Epithelial cell of esophagus (primary cell): ENCODE results near the gene STON1.
"Not testable (repeated sequence)": the region's sequence is repeated elsewhere in the genome, so short reads cannot be mapped to it uniquely, and the experiment has no call there.

ENCODE experiments used
- DNase-seq: peaks from one replicate; pipeline ENCODE4 v3.0.0; 2010; ENCODE audit warnings: low read depth
- H3K4me3 ChIP-seq: 2 replicates; pipeline ENCODE4 v1.5.1; 2011; ENCODE audit warnings: mild to moderate bottlenecking, low read length, control low read depth
- CTCF ChIP-seq: IDR thresholded peaks from 2 replicates; pipeline ENCODE4 v1.5.1; 2011; ENCODE audit warnings: low read depth, mild to moderate bottlenecking, low read length, control low read depth, inconsistent platforms; ENCODE audit not compliant: insufficient read depth; ENCODE audit errors: missing control alignments

The STON1 gene

GRCh38 chr2:48512571-48512970 is 17.4 kb upstream of the STON1 start:
- no peak for DNase-seq
- TF ChIP-seq CTCF = no peak
- H3K4me3 ChIP-seq = no peak overlapping the region

GRCh38 chr2:48514348-48515003 is 15.5 kb upstream of the STON1 start:
- no peak for DNase-seq
- no peak overlapping the region for H3K4me3 ChIP-seq
- no peak for TF ChIP-seq CTCF

GRCh38 chr2:48515513-48515985 is 14.4 kb upstream of the STON1 start:
- TF ChIP-seq CTCF = no peak
- no peak overlapping the region for H3K4me3 ChIP-seq
- no peak for DNase-seq

- H3K4me3 ChIP-seq = no peak overlapping the region
- DNase-seq = no peak
- no peak for TF ChIP-seq CTCF
These were observed 10.4 kb upstream of the STON1 start for GRCh38 chr2:48519593-48519992.

GRCh38 chr2:48524756-48525155 is 5.2 kb upstream of the STON1 start:
- H3K4me3 ChIP-seq, DNase-seq: not testable (repeated sequence)

GRCh38 chr2:48525269-48525943 is 4.5 kb upstream of the STON1 start:
- no peak overlapping the region for H3K4me3 ChIP-seq
- DNase-seq = no peak
- TF ChIP-seq CTCF = no peak

- no peak for DNase-seq
- TF ChIP-seq CTCF = no peak
- H3K4me3 ChIP-seq = no peak overlapping the region
These were observed 2.6 kb upstream of the STON1 start for GRCh38 chr2:48527226-48527885.
